Natural killer cell (primary cell): ENCODE results near the gene ARSK. TPM values are rescaled to one million over a fixed set of nuclear protein-coding genes. Genes with fewer than 3 reads are reported as not detected.

ENCODE experiments used
- ATAC-seq, 3 donors: fragments of 150-1000 bp in 2 of 3; fragments of 200-7000 bp in 1 of 3; cut with Tn5 transposase; 1 replicate in 1 of 3; 2 replicates in 2 of 3; pipeline ENCODE4 v1.10.0; 2021; ENCODE audit warnings: mild to moderate bottlenecking in 2 of 3, moderate library complexity in 2 of 3
- DNase-seq, 2 donors: peaks; one replicate each; pipeline versions ENCODE4 v3.0.0 to v3.0.0-alpha.2; 2013 to 2021; ENCODE audit warnings: mixed read lengths in 1 of 2
- H3K27ac ChIP-seq: one replicate; pipeline ENCODE4 v1.5.1; 2013; ENCODE audit warnings: mild to moderate bottlenecking, low read length
- H3K27me3 ChIP-seq: one replicate; pipeline ENCODE4 v1.6.1; 2013; ENCODE audit warnings: low read length; ENCODE audit not compliant: control insufficient read depth, insufficient read depth
- H3K36me3 ChIP-seq: one replicate; pipeline ENCODE4 v1.6.1; 2013; ENCODE audit warnings: low read length; ENCODE audit not compliant: control insufficient read depth, insufficient read depth
- H3K4me1 ChIP-seq: one replicate; pipeline ENCODE4 v1.6.1; 2013; ENCODE audit warnings: low read length; ENCODE audit not compliant: control insufficient read depth, insufficient read depth
- H3K4me3 ChIP-seq: one replicate; pipeline ENCODE4 v1.5.1; 2013; ENCODE audit warnings: low read length
- H3K9me3 ChIP-seq: one replicate; pipeline ENCODE4 v1.6.1; 2013; ENCODE audit warnings: low read length; ENCODE audit not compliant: control insufficient read depth, insufficient read depth
- H3K27ac Mint-ChIP-seq, 2 donors: one replicate each; pipeline ENCODE4 v1.8.0; 2022; ENCODE audit warnings: mild to moderate bottlenecking in 2 of 2, mixed read lengths in 2 of 2, moderate library complexity in 1 of 2
- H3K27me3 Mint-ChIP-seq, 2 donors: one replicate each; pipeline ENCODE4 v1.8.0; 2022; ENCODE audit warnings: low read depth in 2 of 2, mixed read lengths in 2 of 2
- H3K36me3 Mint-ChIP-seq: one replicate; pipeline ENCODE4 v1.8.0; 2022; ENCODE audit warnings: mixed read lengths
- H3K4me1 Mint-ChIP-seq, 2 donors: one replicate each; pipeline ENCODE4 v1.8.0; 2022; ENCODE audit warnings: mixed read lengths in 2 of 2
- H3K4me3 Mint-ChIP-seq: one replicate; pipeline ENCODE4 v1.8.0; 2022; ENCODE audit warnings: mild to moderate bottlenecking, moderate library complexity, mixed read lengths
- H3K9me3 Mint-ChIP-seq, 2 donors: one replicate each; pipeline ENCODE4 v1.8.0; 2022; ENCODE audit warnings: mixed read lengths in 2 of 2
- CTCF ChIP-seq: fragments of 200-600 bp; IDR thresholded peaks from one replicate; pipeline ENCODE4 v1.8.0; 2022; ENCODE audit warnings: antibody characterized with exemption
- WGBS: methylation state at CpG from one replicate; pipeline ENCODE4 v1.1.7; 2013; ENCODE audit warnings: missing lambda C conversion rate; ENCODE audit not compliant: insufficient coverage; 5-methylcytosine and 5-hydroxymethylcytosine counted together
- intact Hi-C: fragments of 100-400 bp; cut with micrococcal nuclease; formaldehyde crosslinking; loops from one replicate; pipeline ENCODE4 v1.14.2; 2022
- total RNA-seq, 4 donors: library from RNA; stranded (reverse); fragments of 120-200 nt in 1 of 4; gene quantifications; one replicate each; pipeline versions ENCODE4 v1.2.3 to v1.2.4, GENCODE V29; 2013 to 2022

The ARSK gene
- total RNA-seq, 3 donors from 2014 or later (not counting 1 experiment from before 2014, with no cell fraction given) = 2.8 to 5.8 (median 3.5) TPM

- Histone ChIP-seq H3K9me3 (no peaks in the 10 kb centered on the region), H3K36me3 (no peaks in the 10 kb centered on the region), H3K27ac (no peak overlapping the region), H3K4me1 (peaks cover 19% of the 10 kb centered on the region), H3K4me3 (no peak overlapping the region), H3K27me3 (no peaks in the 10 kb centered on the region)
- H3K27ac Mint-ChIP-seq = no peak overlapping the region
- WGBS = no CpG with 5 or more reads among the region's 2 CpGs
- H3K9me3 Mint-ChIP-seq = no peaks in the 10 kb centered on the region
- H3K36me3 Mint-ChIP-seq = no peaks in the 10 kb centered on the region
- H3K4me1 Mint-ChIP-seq = peaks cover 23% of the 10 kb centered on the region in 2 donors
- DNase-seq (no peak), ATAC-seq (no peak)
- intact Hi-C loops = loop anchor here (10.0 kb wide), 2 partner anchors 70 to 1560 kb away; partner anchors contain the start of genes ARSK, RIOK2 and SKIC3
- no peak for TF ChIP-seq CTCF
- H3K27me3 Mint-ChIP-seq = peaks cover 0 to 2% of the 10 kb centered on the region in 2 donors
- no peak overlapping the region for H3K4me3 Mint-ChIP-seq
Observed at GRCh38 chr5:95624368-95624767, 69.5 kb downstream of the ARSK start.

- H3K9me3 ChIP-seq = no peaks in the 10 kb centered on the region
- H3K36me3 Mint-ChIP-seq = no peaks in the 10 kb centered on the region
- no peaks in the 10 kb centered on the region for H3K9me3 Mint-ChIP-seq
- no peak overlapping the region for H3K27ac ChIP-seq
- no peak overlapping the region for H3K4me3 ChIP-seq
- H3K27me3 ChIP-seq = no peaks in the 10 kb centered on the region
- no peak for ATAC-seq
- WGBS = 92% methylated on average over 1 of the region's 1 CpG
- H3K36me3 ChIP-seq = no peaks in the 10 kb centered on the region
- peaks cover 0 to 2% of the 10 kb centered on the region in 2 donors for H3K27me3 Mint-ChIP-seq
- peaks cover 7% of the 10 kb centered on the region for H3K4me1 ChIP-seq
- TF ChIP-seq CTCF = no peak
- peaks cover 12 to 14% of the 10 kb centered on the region in 2 donors for H3K4me1 Mint-ChIP-seq
- H3K27ac Mint-ChIP-seq = no peak overlapping the region
- intact Hi-C loops = loop anchor here (10.0 kb wide), 2 partner anchors 72 to 1558 kb away; partner anchors contain the start of genes ARSK, RIOK2 and SKIC3
- DNase-seq = no peak
- H3K4me3 Mint-ChIP-seq = no peak overlapping the region
Observed at GRCh38 chr5:95626701-95627100, 71.8 kb downstream of the ARSK start.

DNA sequence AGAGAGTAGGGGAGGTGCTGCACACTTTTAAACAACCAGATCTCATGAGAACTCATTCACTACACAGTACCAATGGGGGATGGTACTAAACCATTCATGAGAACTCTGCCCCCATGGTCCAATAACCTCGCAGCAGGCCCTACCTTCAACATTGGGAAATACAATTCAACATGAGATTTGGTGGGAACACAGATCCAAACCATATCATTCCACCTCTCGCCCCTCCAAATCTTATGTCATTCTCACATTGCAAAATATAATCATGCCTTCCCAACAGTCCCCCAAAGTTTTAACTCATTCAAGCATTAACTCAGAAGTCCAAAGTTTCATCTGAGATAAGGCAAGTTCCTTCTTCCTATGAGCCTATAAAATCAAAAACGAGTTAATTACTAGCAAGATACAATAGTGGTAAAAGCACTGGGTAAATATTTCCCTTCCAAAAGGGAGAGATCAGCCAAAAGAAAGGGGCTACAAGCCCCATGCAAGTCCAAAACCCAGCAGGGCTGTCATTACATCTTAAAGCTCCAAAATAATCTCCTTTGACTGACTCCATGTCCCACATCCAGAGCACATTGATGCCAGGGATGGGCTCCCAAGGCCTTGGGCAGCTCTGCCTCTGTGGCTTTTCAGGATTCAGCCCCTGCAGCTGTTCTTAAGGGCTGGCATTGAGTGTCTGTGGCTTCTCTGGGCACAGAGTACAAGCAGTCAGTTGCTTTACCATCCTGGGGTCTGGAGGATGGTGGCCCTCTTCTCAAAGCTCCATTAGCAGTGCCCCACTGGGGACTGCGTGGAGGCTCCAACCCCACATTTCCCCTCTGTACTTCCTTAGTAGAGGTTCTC lies 73.3 kb downstream of the ARSK start:
- peaks cover 0 to 2% of the 10 kb centered on the region in 2 donors for H3K27me3 Mint-ChIP-seq
- intact Hi-C loops = loop anchor here (10.0 kb wide), 2 partner anchors 73 to 1557 kb away; partner anchors contain the start of genes ARSK, RIOK2 and SKIC3

More for the DNA sequence above, 73.3 kb downstream of the ARSK start:
- H3K4me3 ChIP-seq = no peak overlapping the region
- no peaks in the 10 kb centered on the region for H3K36me3 Mint-ChIP-seq
- no peaks in the 10 kb centered on the region for H3K9me3 Mint-ChIP-seq
- DNase-seq (no peak), ATAC-seq (no peak)
- peaks cover 4% of the 10 kb centered on the region for H3K4me1 ChIP-seq
- H3K36me3 ChIP-seq = no peaks in the 10 kb centered on the region
- peaks cover 11 to 12% of the 10 kb centered on the region in 2 donors for H3K4me1 Mint-ChIP-seq
- 86% methylated on average over 4 of the region's 4 CpGs for WGBS
- H3K27ac ChIP-seq = no peak overlapping the region
- H3K9me3 ChIP-seq = no peaks in the 10 kb centered on the region
- no peak overlapping the region for H3K27ac Mint-ChIP-seq
- TF ChIP-seq CTCF = no peak
- no peaks in the 10 kb centered on the region for H3K27me3 ChIP-seq
- H3K4me3 Mint-ChIP-seq = no peak overlapping the region
